Testis (tissue), 2 donors: ENCODE measurements around the gene FBN1.

Source experiments
- POLR2A ChIP-seq: fragments of 450-650 bp; IDR thresholded peaks from one replicate; pipeline ENCODE4 v1.6.1; 2017; ENCODE audit warnings: antibody characterized with exemption, mild to moderate bottlenecking, moderate library complexity
- TF ChIP-seq, protein P1 (sequence below), 3 experiments: fragments of 450-650 bp in 2 of 3; fragments of 200-600 bp in 1 of 3; sonication (generic) in 1 of 3; IDR thresholded peaks; one replicate each; pipeline ENCODE4 v1.5.1; 2016 to 2019; ENCODE audit warnings: antibody characterized with exemption in 3 of 3, mild to moderate bottlenecking in 2 of 3, moderate library complexity in 1 of 3

DNA sequence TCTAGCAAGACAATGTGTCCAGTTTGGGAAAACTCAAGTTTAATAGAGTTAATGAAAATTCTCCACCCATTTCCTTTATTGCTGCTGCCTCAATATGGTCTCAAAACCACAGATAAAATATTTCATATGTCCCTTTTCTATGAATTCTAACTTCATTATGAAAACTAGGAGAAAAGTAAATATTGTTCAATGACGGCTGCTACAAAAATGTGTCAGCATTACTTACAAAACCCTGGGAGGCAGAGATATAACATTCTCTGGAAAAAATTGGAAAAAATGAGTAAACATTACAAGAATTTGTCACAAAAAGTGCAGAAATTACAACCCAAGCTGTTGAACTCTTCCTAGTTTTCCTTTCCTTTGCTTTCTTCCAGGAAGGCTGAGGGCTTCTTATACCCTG, 22.2 kb upstream of the FBN1 start:
- TF ChIP-seq, protein P1, sequence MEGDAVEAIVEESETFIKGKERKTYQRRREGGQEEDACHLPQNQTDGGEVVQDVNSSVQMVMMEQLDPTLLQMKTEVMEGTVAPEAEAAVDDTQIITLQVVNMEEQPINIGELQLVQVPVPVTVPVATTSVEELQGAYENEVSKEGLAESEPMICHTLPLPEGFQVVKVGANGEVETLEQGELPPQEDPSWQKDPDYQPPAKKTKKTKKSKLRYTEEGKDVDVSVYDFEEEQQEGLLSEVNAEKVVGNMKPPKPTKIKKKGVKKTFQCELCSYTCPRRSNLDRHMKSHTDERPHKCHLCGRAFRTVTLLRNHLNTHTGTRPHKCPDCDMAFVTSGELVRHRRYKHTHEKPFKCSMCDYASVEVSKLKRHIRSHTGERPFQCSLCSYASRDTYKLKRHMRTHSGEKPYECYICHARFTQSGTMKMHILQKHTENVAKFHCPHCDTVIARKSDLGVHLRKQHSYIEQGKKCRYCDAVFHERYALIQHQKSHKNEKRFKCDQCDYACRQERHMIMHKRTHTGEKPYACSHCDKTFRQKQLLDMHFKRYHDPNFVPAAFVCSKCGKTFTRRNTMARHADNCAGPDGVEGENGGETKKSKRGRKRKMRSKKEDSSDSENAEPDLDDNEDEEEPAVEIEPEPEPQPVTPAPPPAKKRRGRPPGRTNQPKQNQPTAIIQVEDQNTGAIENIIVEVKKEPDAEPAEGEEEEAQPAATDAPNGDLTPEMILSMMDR (IDR thresholded peaks at IDR 0.05), result no peak
- TF ChIP-seq POLR2A, result no peak
